H9 (cell line): ENCODE results near the gene RFTN2. TPM values are rescaled to one million over a fixed set of nuclear protein-coding genes. Genes with fewer than 3 reads are reported as not detected.

Experiments used
- DNase-seq: peaks from one replicate; pipeline ENCODE4 v3.0.0-alpha.2; 2017
- H2AFZ ChIP-seq: one replicate; pipeline ENCODE4 v1.6.1; 2013; ENCODE audit warnings: mild to moderate bottlenecking, low read length, control low read depth, moderate library complexity
- H2AK5ac ChIP-seq: 2 replicates; pipeline ENCODE4 v1.6.1; 2013; ENCODE audit warnings: low read length, control low read depth, mixed read lengths; ENCODE audit not compliant: insufficient read length
- H2BK120ac ChIP-seq: one replicate; pipeline ENCODE4 v1.6.1; 2013; ENCODE audit warnings: low read depth, mild to moderate bottlenecking, low read length, control low read depth, inconsistent platforms; ENCODE audit not compliant: poor library complexity, severe bottlenecking
- H2BK12ac ChIP-seq: 2 replicates; pipeline ENCODE4 v1.6.1; 2013; ENCODE audit warnings: low read length, control low read depth, mixed read lengths, low read depth; ENCODE audit not compliant: insufficient read length
- H2BK15ac ChIP-seq: 2 replicates; pipeline ENCODE4 v1.6.1; 2013; ENCODE audit warnings: low read depth, low read length, control low read depth
- H2BK20ac ChIP-seq: one replicate; pipeline ENCODE4 v1.6.1; 2013; ENCODE audit warnings: low read depth, mild to moderate bottlenecking, low read length, control low read depth, inconsistent platforms; ENCODE audit not compliant: poor library complexity, severe bottlenecking
- H2BK5ac ChIP-seq: 2 replicates; pipeline ENCODE4 v1.6.1; 2013; ENCODE audit warnings: low read length, control low read depth, mixed read lengths; ENCODE audit not compliant: insufficient read length
- H3K14ac ChIP-seq: 2 replicates; pipeline ENCODE4 v1.6.1; 2013; ENCODE audit warnings: low read length, control low read depth; ENCODE audit not compliant: insufficient read depth
- H3K18ac ChIP-seq: 2 replicates; pipeline ENCODE4 v1.6.1; 2013; ENCODE audit warnings: low read depth, mild to moderate bottlenecking, mixed read lengths, low read length, control low read depth; ENCODE audit not compliant: insufficient read length
- H3K23ac ChIP-seq: 2 replicates; pipeline ENCODE4 v1.6.1; 2013; ENCODE audit warnings: low read length, control low read depth, mixed read lengths, low read depth; ENCODE audit not compliant: insufficient read length
- H3K23me2 ChIP-seq: 2 replicates; pipeline ENCODE4 v1.6.1; 2013; ENCODE audit warnings: low read depth, mild to moderate bottlenecking, mixed read lengths, low read length, control low read depth; ENCODE audit not compliant: insufficient read length, poor library complexity, severe bottlenecking
- H3K27ac ChIP-seq: 2 replicates; pipeline ENCODE4 v1.5.1; 2013; ENCODE audit warnings: low read length, control low read depth, mixed read lengths, low read depth; ENCODE audit not compliant: insufficient read length
- H3K27me3 ChIP-seq: 2 replicates; pipeline ENCODE4 v1.6.1; 2013; ENCODE audit warnings: low read length, control low read depth, inconsistent platforms; ENCODE audit not compliant: insufficient read depth
- H3K4ac ChIP-seq: 2 replicates; pipeline ENCODE4 v1.6.1; 2013; ENCODE audit warnings: low read depth, mild to moderate bottlenecking, control low read depth, inconsistent platforms, low read length, moderate library complexity
- H3K4me1 ChIP-seq: 2 replicates; pipeline ENCODE4 v1.6.1; 2013; ENCODE audit warnings: low read length, control low read depth, inconsistent platforms; ENCODE audit not compliant: insufficient read depth
- H3K4me2 ChIP-seq: 2 replicates; pipeline ENCODE4 v1.6.1; 2013; ENCODE audit warnings: low read length, control low read depth, mixed read lengths; ENCODE audit not compliant: insufficient read length, insufficient read depth
- H3K56ac ChIP-seq: 2 replicates; pipeline ENCODE4 v1.6.1; 2013; ENCODE audit warnings: low read depth, mild to moderate bottlenecking, mixed read lengths, low read length, control low read depth; ENCODE audit not compliant: insufficient read length
- H3K79me1 ChIP-seq: 2 replicates; pipeline ENCODE4 v1.6.1; 2013; ENCODE audit warnings: low read depth, mild to moderate bottlenecking, moderate library complexity, low read length, control low read depth, inconsistent platforms; ENCODE audit not compliant: insufficient read depth, poor library complexity, severe bottlenecking
- H3K79me2 ChIP-seq: 2 replicates; pipeline ENCODE4 v1.6.1; 2013; ENCODE audit warnings: low read length, control low read depth, inconsistent platforms; ENCODE audit not compliant: insufficient read depth
- H3K9ac ChIP-seq: 2 replicates; pipeline ENCODE4 v1.6.1; 2013; ENCODE audit warnings: low read length, control low read depth, mixed read lengths; ENCODE audit not compliant: insufficient read length; ENCODE audit errors: extremely low read depth
- H3K9me3 ChIP-seq: one replicate; pipeline ENCODE4 v1.6.1; 2013; ENCODE audit warnings: low read depth, low read length, inconsistent platforms; ENCODE audit not compliant: control insufficient read depth
- H3T11ph ChIP-seq: one replicate; pipeline ENCODE4 v1.6.1; 2013; ENCODE audit warnings: mild to moderate bottlenecking, low read length, control low read depth, inconsistent platforms
- H4K20me1 ChIP-seq: one replicate; pipeline ENCODE4 v1.6.1; 2013; ENCODE audit not compliant: control insufficient read depth, insufficient read length, insufficient read depth
- H4K5ac ChIP-seq: 2 replicates; pipeline ENCODE4 v1.6.1; 2013; ENCODE audit warnings: low read depth, mild to moderate bottlenecking, mixed read lengths, low read length, control low read depth; ENCODE audit not compliant: insufficient read length
- H4K8ac ChIP-seq: replicated peaks from 2 replicates; pipeline ENCODE4 v1.6.1; 2013; ENCODE audit warnings: low read length, control low read depth, mixed read lengths, low read depth; ENCODE audit not compliant: insufficient read length
- H4K91ac ChIP-seq: 2 replicates; pipeline ENCODE4 v1.6.1; 2013; ENCODE audit warnings: low read depth, mild to moderate bottlenecking, moderate library complexity, mixed read lengths, low read length, control low read depth; ENCODE audit not compliant: insufficient read length
- H3K27ac Mint-ChIP-seq, 3 experiments: 2 replicates in 2 of 3; 3 replicates in 1 of 3; pipeline ENCODE4 v1.8.0; 2020 to 2021; ENCODE audit warnings: mixed read lengths in 3 of 3, mild to moderate bottlenecking in 1 of 3, moderate library complexity in 1 of 3
- H3K27me3 Mint-ChIP-seq: 2 replicates; pipeline ENCODE4 v1.8.0; 2021; ENCODE audit warnings: low read depth, mild to moderate bottlenecking, moderate library complexity, mixed read lengths
- H3K36me3 Mint-ChIP-seq, 3 experiments: 2 replicates in 2 of 3; 3 replicates in 1 of 3; pipeline ENCODE4 v1.8.0; 2020 to 2021; ENCODE audit warnings: low read depth in 3 of 3, mixed read lengths in 3 of 3; ENCODE audit not compliant: insufficient read depth in 1 of 3
- H3K4me1 Mint-ChIP-seq, 2 experiments: 2 replicates each; pipeline ENCODE4 v1.8.0; 2020; ENCODE audit warnings: mixed read lengths in 2 of 2
- H3K4me3 Mint-ChIP-seq, 2 experiments: 2 replicates in 1 of 2; 3 replicates in 1 of 2; pipeline ENCODE4 v1.8.0; 2020 to 2021; ENCODE audit warnings: mild to moderate bottlenecking in 2 of 2, mixed read lengths in 2 of 2, moderate library complexity in 1 of 2
- H3K9me3 Mint-ChIP-seq, 2 experiments: 2 replicates in 1 of 2; 3 replicates in 1 of 2; pipeline ENCODE4 v1.8.0; 2020; ENCODE audit warnings: mild to moderate bottlenecking in 2 of 2, mixed read lengths in 2 of 2, moderate library complexity in 1 of 2
- WGBS: extraction: QIAGEN DNeasy Blood & Tissue Kit; methylation state at CpG from one replicate; pipeline ENCODE4 v1.1.7; 2013; ENCODE audit warnings: missing lambda C conversion rate, low lambda C conversion rate, mixed read lengths; ENCODE audit not compliant: insufficient read length; ENCODE audit errors: extremely low coverage; 5-methylcytosine and 5-hydroxymethylcytosine counted together
- total RNA-seq: library from RNA; stranded (reverse); gene quantifications from 2 replicates; pipeline ENCODE4 v1.2.1, GENCODE V29; 2021
- TF ChIP-seq, protein P1 (sequence below): fragments of 200-600 bp; sonication (generic); conservative IDR thresholded peaks from 3 replicates; pipeline ENCODE4 v1.8.0; 2021; ENCODE audit warnings: antibody characterized with exemption, mild to moderate bottlenecking

Gene RFTN2
- total RNA-seq, 1 experiment from 2014 or later, result 0.28 TPM

DNA sequence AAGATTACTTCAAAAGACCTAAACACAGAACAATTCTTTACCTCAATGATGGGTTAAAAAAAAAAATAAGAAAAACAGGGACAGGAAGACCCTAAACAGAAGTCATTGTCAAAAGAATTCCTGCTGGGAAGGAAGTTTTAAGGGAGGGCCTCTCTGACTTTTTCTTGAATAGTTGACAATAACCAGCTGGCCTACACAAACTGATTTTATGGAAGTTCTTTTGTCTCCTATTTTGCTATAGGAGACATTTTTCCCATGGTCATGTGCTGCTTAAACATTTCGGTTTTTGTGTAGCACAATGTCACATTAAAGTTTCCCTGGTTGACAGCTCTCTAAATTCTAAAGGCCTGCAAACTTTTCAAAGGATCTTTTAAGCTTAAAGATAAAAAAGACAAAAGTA is 55.3 kb downstream of the RFTN2 start:
- DNase-seq, result no peak
- no peaks in the 10 kb centered on the region; a peak in 1 of 7 replicates for H3K36me3 Mint-ChIP-seq
- H4K91ac ChIP-seq, result no peak overlapping the region
- no peak overlapping the region for H2BK20ac ChIP-seq
- H3K4ac ChIP-seq, result no peak overlapping the region
- no peak overlapping the region for H3K56ac ChIP-seq
- no peak overlapping the region for H2BK120ac ChIP-seq
- peaks cover 0 to 2% of the 10 kb centered on the region in 2 experiments; a peak in 2 of 5 replicates for H3K9me3 Mint-ChIP-seq
- H3K27ac ChIP-seq, result no peak overlapping the region
- H2BK5ac ChIP-seq, result no peak overlapping the region
- H3K23ac ChIP-seq, result no peak overlapping the region
- H3K14ac ChIP-seq, result no peak overlapping the region
- H3K9ac ChIP-seq, result peak overlapping the region; percentile 23
- H4K8ac ChIP-seq, result no peak overlapping the region
- H2BK12ac ChIP-seq, result no peak overlapping the region
- no peak overlapping the region for H2BK15ac ChIP-seq
- no peak overlapping the region for H3T11ph ChIP-seq
- H3K27ac Mint-ChIP-seq, result no peak overlapping the region
- no peak overlapping the region for H4K5ac ChIP-seq
- peaks cover 8 to 12% of the 10 kb centered on the region in 2 experiments for H3K4me1 Mint-ChIP-seq
- H3K79me1 ChIP-seq, result no peaks in the 10 kb centered on the region
- H3K4me2 ChIP-seq, result no peak overlapping the region
- no CpG with 5 or more reads among the region's 1 CpG for WGBS
- H3K18ac ChIP-seq, result no peak overlapping the region
- no peak overlapping the region for H2AK5ac ChIP-seq
- H3K23me2 ChIP-seq, result no peaks in the 10 kb centered on the region
- H3K27me3 ChIP-seq, result no peaks in the 10 kb centered on the region
- no peaks in the 10 kb centered on the region for H3K27me3 Mint-ChIP-seq
- peaks cover 2% of the 10 kb centered on the region; the same call in 1 of the 2 replicates for H3K4me1 ChIP-seq
- H3K4me3 Mint-ChIP-seq, result no peak overlapping the region
- no peaks in the 10 kb centered on the region for H4K20me1 ChIP-seq
- H3K79me2 ChIP-seq, result no peaks in the 10 kb centered on the region
- no peaks in the 10 kb centered on the region for H3K9me3 ChIP-seq
- TF ChIP-seq, protein P1, sequence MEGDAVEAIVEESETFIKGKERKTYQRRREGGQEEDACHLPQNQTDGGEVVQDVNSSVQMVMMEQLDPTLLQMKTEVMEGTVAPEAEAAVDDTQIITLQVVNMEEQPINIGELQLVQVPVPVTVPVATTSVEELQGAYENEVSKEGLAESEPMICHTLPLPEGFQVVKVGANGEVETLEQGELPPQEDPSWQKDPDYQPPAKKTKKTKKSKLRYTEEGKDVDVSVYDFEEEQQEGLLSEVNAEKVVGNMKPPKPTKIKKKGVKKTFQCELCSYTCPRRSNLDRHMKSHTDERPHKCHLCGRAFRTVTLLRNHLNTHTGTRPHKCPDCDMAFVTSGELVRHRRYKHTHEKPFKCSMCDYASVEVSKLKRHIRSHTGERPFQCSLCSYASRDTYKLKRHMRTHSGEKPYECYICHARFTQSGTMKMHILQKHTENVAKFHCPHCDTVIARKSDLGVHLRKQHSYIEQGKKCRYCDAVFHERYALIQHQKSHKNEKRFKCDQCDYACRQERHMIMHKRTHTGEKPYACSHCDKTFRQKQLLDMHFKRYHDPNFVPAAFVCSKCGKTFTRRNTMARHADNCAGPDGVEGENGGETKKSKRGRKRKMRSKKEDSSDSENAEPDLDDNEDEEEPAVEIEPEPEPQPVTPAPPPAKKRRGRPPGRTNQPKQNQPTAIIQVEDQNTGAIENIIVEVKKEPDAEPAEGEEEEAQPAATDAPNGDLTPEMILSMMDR, result no peak
- H2AFZ ChIP-seq, result no peak overlapping the region
